ENCODE results near the gene ACYP2.

ACYP2 gene

GRCh38 chr2:54139210-54139609 is 23.8 kb downstream of the ACYP2 start:
- no peak overlapping the region for H3K27ac ChIP-seq
- TF ChIP-seq CTCF (conservative IDR thresholded peaks at IDR 0.05): no peak

DNA sequence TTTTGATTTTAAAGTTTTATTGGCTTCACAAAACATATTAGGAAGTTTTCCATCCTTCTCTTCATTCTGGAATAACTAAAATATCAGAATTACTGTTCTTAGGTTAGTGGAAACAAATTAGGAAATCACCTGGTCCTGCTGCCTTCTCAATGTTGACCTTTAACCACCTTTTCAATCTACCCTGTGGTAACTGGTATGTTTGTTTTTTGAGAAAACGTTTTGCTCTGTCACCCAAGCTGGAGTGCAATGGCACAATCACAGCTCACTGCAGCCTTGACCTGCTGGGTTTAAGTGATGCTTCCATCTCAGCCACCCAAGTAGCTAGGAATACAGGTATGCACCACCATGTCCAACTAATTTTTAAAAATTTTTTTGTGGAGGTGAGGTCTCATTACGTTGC is 28.4 kb downstream of the ACYP2 start:
- no peak for TF ChIP-seq CTCF (conservative IDR thresholded peaks at IDR 0.05)
- no peak overlapping the region for H3K27ac ChIP-seq

DNA sequence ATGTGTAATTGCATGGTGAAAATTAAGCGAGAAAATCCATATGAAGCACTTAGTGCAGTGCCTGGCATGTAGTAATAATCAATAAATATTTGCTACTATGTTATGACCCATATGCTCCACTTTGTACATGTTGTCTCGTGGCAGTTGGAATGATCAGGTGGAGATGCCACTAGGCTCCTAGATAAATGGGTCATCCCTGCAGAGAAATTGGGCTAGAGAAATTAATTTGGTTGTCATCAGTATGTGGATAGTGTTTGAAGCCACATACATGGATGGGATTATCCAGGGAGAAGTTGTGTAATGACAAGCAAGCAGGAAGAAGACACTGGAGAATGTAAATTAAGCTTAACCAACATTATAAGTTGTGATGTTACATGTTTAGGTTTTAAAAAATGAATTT is 33.0 kb downstream of the ACYP2 start:
- H3K27ac ChIP-seq: no peak overlapping the region
- TF ChIP-seq CTCF (conservative IDR thresholded peaks at IDR 0.05): no peak

- no peak overlapping the region for H3K27ac ChIP-seq
- TF ChIP-seq CTCF (conservative IDR thresholded peaks at IDR 0.05): no peak
Measured at GRCh38 chr2:54149638-54150441, 34.4 kb downstream of the ACYP2 start.

DNA sequence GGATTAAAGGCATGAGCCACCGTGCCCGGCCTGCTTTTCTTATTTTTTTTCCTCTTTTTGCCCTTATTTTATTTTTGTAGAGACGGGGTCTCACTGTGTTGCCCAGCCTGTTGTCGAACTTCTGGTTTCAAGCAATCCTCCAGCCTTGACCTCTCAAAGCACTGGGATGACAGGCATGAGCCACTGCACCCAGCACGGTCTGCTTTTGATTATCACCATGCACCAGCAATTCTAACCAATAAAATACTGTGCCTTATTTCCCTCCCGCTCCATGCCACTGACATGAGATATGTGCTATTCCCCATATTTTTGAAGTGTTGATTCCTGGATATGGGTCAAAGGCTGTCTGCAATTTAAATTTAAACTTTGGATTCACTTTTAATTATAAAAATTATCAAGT is 42.9 kb downstream of the ACYP2 start:
- no peak overlapping the region for H3K27ac ChIP-seq
- no peak for TF ChIP-seq CTCF (conservative IDR thresholded peaks at IDR 0.05)

DNA sequence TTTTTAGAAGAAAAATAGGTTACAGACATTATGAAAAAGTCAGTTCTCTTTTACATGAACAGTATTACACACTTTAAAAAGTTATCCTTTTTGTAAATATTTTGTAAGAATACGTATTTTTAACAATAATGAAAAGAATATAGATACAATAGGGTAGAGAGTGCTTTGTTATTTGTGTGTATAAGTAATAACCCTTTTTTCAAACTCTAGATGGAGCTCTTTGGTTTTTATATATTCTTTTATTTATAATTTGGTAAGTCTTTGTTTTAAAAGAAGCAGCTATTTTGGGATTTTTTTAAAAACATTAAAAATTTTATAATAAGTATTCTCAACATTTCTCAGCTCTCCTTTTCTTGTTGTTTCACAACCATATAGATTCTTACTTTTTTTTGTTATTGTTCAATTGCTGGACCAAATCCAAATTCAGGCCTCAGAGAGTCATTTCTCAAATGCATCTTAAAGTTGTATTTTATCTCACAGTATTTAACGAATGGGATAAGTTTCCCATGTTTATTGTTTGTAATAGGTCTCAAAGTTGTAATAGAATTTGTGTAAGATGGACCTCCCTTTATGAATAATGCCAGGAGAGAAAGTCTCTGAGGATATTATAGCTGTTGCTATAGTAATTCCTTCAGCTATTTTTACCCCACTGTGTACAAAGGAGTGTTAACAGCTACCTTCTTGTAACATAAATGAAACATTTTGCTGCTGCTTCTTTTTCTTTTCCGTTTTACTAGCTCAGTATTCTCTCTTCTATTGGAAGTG is 46.4 kb downstream of the ACYP2 start:
- H3K27ac ChIP-seq: no peak overlapping the region
- TF ChIP-seq CTCF (conservative IDR thresholded peaks at IDR 0.05): peak; percentile 42

DNA sequence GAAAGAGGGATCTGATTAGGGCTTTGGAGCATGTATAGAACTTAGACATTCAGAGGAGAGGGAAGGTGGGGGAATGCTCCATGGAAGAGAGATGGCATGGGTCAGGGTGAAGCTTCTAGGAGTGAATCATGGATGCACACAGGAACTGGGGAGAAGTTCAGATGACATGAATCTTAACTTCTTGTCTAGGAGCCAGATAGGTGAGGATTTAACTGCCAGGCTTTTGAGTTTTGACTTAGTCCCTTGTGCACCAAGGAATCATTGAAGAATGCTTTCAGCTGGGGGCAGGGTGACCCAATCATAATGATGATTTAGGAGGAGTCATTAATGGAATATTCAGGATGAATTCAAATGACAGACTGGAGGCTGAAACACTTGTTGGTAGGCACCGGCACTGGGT is 48.7 kb downstream of the ACYP2 start:
- TF ChIP-seq CTCF (conservative IDR thresholded peaks at IDR 0.05): no peak
- H3K27ac ChIP-seq: no peak overlapping the region

Measured in VCaP (cell line).